ENCODE measurements around the gene SPOCK3. TPM values are rescaled to one million over a fixed set of nuclear protein-coding genes. Genes with fewer than 3 reads are reported as not detected.
"Not testable (repeated sequence)": the region's sequence is repeated elsewhere in the genome, so short reads cannot be mapped to it uniquely, and the experiment has no call there.

The SPOCK3 gene
- total and polyA plus RNA-seq, 5 experiments from 2014 or later: not detected

DNA sequence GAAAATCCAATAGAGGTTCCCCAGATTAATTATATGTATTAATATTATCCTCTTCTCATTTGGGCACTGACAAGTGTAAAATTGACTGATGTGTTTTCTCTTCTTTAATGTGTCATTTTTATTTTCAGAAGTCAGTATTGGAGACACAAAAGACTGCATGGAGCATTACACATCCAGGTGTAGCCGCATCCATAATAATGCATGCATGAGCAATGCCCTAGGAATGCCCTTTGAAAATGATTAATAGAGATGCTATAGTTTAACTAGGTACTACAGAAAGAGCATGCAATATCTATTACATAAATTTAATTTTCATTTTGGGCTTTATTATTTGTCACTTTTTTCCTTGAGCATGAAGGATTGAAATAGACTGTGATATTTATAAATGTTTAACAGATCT, 509.9 kb downstream of the SPOCK3 start:
- no peak for DNase-seq
- POLR2A ChIA-PET: no interaction called here
- Mint-ChIP-seq H3K36me3 (no peaks in the 10 kb centered on the region), H3K27me3 (peaks cover 0 to 2% (median 0%) of the 10 kb centered on the region in 5 donors), H3K4me1 (no peaks in the 10 kb centered on the region), H3K4me3 (no peak overlapping the region), H3K27ac (no peak overlapping the region), H3K9me3 (peaks cover 0 to 32% (median 4%) of the 10 kb centered on the region in 9 donors)
- ATAC-seq: no peak

DNA sequence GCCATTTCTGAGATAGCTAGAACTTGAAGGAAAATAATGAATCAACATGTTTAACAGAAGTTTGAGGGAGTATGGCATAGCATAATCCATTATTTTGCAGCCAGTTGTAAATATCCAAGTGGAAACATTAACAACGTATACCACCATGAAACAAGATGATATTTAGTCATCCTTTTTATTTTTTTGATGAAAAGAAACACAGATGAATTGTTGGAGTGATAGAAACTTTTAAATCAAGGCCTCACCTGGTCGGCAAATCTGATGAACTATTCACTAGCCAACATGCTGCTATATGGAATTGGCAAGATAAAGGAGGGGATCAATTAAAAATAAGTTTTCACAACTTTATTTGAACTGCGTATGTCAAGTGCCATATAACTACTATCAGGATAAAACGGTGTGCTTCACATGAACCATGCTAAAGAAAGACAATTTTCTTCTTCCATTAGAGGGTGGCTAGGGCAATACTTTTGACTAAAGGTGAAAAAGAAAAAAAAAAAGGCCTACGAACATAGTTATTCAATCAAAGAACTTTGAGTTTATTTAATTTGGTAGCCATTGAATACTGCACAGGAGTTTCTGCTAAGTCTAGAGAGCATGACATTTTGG, 510.7 kb downstream of the SPOCK3 start:
- no peaks in the 10 kb centered on the region for H3K4me1 Mint-ChIP-seq
- H3K4me3 Mint-ChIP-seq: no peak overlapping the region
- no peaks in the 10 kb centered on the region for H3K36me3 Mint-ChIP-seq
- peaks cover 0 to 2% (median 0%) of the 10 kb centered on the region in 5 donors for H3K27me3 Mint-ChIP-seq
- no peak overlapping the region for H3K27ac Mint-ChIP-seq
- ATAC-seq (no peak), DNase-seq (no peak)
- POLR2A ChIA-PET: no interaction called here
- peaks cover 0 to 39% (median 4%) of the 10 kb centered on the region in 9 donors for H3K9me3 Mint-ChIP-seq

DNA sequence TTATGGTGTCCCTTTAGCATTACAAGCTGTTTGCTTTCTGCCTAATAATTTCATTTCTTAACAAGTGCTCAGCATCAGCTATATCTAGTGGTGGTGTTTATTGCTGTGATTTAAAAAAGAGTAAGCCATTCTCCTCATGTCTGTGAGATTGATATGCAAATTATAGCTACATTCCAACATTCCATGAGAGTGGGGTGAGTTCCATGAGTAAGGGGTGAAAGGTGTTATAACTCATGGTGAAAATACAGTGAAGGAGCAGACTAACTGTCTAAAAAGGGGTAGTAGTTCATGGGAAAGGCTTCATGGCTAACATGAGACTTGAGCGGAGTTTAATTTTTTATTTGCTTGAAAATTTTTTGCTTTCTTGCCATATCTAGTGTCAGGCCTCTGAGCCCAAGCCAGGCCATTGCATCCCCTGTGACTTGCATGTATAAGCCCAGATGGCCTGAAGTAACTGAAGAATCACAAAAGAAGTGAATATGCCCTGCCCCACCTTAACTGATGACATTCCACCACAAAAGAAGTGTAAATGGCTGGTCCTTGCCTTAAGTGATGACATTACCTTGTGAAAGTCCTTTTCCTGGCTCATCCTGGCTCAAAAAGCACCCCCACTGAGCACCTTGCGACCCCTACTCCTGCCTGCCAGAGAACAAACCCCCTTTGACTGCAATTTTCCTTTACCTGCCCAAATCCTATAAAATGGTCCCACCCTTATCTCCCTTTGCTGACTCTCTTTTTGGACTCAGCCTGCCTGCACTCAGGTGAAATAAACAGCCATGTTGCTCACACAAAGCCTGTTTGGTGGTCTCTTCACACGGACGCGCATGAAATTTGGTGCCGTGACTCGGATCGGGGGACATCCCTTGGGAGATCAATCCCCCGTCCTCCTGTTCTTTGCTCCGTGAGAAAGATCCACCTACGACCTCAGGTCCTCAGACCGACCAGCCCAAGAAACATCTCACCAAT, 518.3 kb downstream of the SPOCK3 start:
- Mint-ChIP-seq H3K9me3 (peaks cover 6 to 61% (median 22%) of the 10 kb centered on the region in 9 donors), H3K36me3 (peaks cover 0 to 11% (median 0%) of the 10 kb centered on the region in 3 donors)
- ATAC-seq, H3K27me3 Mint-ChIP-seq, H3K4me3 Mint-ChIP-seq, DNase-seq, POLR2A ChIA-PET, H3K4me1 Mint-ChIP-seq, H3K27ac Mint-ChIP-seq: not testable (repeated sequence)

DNA sequence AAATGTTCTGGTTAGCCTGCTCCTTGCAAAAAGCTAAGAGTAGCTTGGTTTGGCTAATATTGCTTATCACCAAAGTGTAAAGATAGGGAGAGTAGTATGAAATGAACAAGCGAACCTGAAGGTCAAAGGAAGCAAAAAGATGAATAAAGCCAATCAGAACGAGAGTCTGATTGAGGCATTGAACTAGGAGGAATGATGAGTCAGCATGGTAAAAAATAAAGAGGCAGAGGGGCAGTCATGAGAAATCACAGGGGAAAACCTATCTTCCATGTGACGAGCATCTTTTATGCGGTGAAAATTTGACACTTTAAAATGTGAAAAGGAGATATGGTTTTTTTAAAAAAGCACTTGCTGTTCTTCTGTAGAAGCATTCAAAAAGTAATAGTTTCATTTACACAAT, 533.7 kb downstream of the SPOCK3 start:
- ATAC-seq (no peak), DNase-seq (no peak)
- no peaks in the 10 kb centered on the region for H3K27me3 Mint-ChIP-seq
- POLR2A ChIA-PET: interaction anchor here (0.5 kb wide), 1 partner anchor 28 kb away, joined by 3 read pairs; no protein-coding TSS in a partner anchor
- no peak overlapping the region for H3K27ac Mint-ChIP-seq
- H3K36me3 Mint-ChIP-seq: peaks cover 0 to 9% (median 0%) of the 10 kb centered on the region in 3 donors
- H3K4me3 Mint-ChIP-seq: no peak overlapping the region
- H3K4me1 Mint-ChIP-seq: no peaks in the 10 kb centered on the region
- H3K9me3 Mint-ChIP-seq: peaks cover 5 to 34% (median 19%) of the 10 kb centered on the region in 9 donors

DNA sequence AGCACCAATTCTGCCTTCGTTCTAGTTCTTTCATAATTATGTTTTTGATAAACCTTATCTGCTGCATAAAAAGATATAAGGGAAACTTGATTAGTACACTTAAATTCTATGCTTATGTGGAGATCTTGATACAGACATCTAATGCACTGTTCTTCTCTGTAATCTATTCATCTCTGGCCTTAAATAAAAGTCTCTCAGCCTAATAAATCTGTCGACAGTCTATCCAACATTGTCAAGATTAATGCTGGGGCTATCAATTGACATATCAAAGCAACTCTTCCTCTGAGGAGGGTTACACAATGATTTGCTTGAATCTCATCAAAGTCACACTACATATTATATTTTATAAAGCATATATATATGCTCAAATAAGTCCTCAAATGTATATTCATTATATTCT, 545.5 kb downstream of the SPOCK3 start:
- POLR2A ChIA-PET: no interaction called here
- H3K36me3 Mint-ChIP-seq: no peaks in the 10 kb centered on the region
- H3K4me1 Mint-ChIP-seq: no peaks in the 10 kb centered on the region
- H3K27ac Mint-ChIP-seq: no peak overlapping the region
- peaks cover 0 to 15% (median 1%) of the 10 kb centered on the region in 9 donors for H3K9me3 Mint-ChIP-seq
- H3K4me3 Mint-ChIP-seq: no peak overlapping the region
- no peaks in the 10 kb centered on the region for H3K27me3 Mint-ChIP-seq
- DNase-seq: no peak
- ATAC-seq: no peak

DNA sequence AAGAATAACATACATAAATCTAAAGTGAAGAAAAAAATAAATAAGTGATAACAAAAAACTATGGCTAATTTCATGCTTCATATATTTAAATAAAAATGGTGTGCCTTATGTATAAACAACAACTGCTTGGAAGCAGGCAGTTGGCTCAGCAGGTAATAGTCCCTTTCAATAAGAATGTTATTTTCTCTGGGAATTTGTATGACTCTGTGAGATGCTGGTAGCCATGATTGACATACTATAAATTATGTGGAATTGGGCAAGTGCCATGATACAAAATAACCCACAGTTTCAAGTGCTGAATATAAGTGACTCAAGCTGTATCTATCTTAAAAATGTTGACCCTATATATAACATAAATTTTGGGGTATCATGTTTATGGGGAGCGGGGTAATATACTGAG, 546.5 kb downstream of the SPOCK3 start:
- no peaks in the 10 kb centered on the region for H3K27me3 Mint-ChIP-seq
- peaks cover 0 to 15% (median 7%) of the 10 kb centered on the region in 9 donors for H3K9me3 Mint-ChIP-seq
- POLR2A ChIA-PET: no interaction called here
- DNase-seq (no peak), ATAC-seq (no peak)
- no peaks in the 10 kb centered on the region for H3K36me3 Mint-ChIP-seq
- H3K4me1 Mint-ChIP-seq: no peaks in the 10 kb centered on the region
- H3K27ac Mint-ChIP-seq: no peak overlapping the region
- no peak overlapping the region for H3K4me3 Mint-ChIP-seq
